Measurements from ENCODE around the gene ZNF438. TPM values are rescaled to one million over a fixed set of nuclear protein-coding genes. Genes with fewer than 3 reads are reported as not detected.
"Not testable (repeated sequence)": the region's sequence is repeated elsewhere in the genome, so short reads cannot be mapped to it uniquely, and the experiment has no call there.

The ZNF438 gene
- total and polyA plus RNA-seq, 2 of the 13 experiments (the other 11 are each of a cell fraction or from before 2014, with no cell fraction given) = 0.75 to 0.83 TPM

DNA sequence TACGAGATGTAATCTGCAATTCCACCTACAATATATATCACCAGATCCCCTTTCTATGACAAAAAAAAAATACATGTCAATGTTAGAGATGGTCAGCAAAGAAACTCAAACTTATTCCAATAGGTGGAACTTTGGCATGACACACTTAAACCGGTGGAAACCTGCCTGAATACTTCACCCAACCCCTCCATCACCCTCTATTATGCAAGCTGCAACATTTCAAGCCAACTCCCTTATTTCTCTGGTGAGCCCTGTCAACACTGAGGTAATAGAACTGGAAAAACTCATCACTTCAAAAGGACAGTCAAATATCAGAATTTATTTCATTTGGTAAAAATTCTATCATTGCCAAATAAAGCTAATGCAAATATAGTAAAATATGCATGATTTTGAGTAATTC is 3.6 kb downstream of the ZNF438 start:
- WGBS (ENCODE audit: low lambda C conversion rate) = 32% methylated on average over 2 of the region's 2 CpGs
- Histone ChIP-seq H3K79me2 (ENCODE audit: insufficient read depth, low read length) (no peaks in the 10 kb centered on the region), H3K9ac (ENCODE audit: insufficient read depth, low read depth, low read length) (no peak overlapping the region), H3K36me3 (replicated peaks in 1 of 2; ENCODE audit: control insufficient read depth in 1 of 2, insufficient read depth in 2 of 2, low read length in 2 of 2) (no peaks in the 10 kb centered on the region), H3K27me3 (ENCODE audit: control insufficient read depth in 1 of 2, insufficient read depth in 2 of 2, low read length in 2 of 2) (peaks cover 0 to 5% of the 10 kb centered on the region in 2 experiments; a peak in 2 of 5 replicates), H3K4me1 (ENCODE audit: insufficient read depth, low read length) (peaks cover 19% of the 10 kb centered on the region), H2AFZ (ENCODE audit: low read length) (no peak overlapping the region), H3K27ac (ENCODE audit: extremely low read length, insufficient read depth, low read length) (no peak overlapping the region), H3K9me3 (ENCODE audit: low read length) (no peaks in the 10 kb centered on the region), H4K20me1 (ENCODE audit: insufficient read depth, low read length) (no peaks in the 10 kb centered on the region), H3K4me3 (replicated peaks in 1 of 3; ENCODE audit: insufficient read depth in 1 of 3, low read depth in 2 of 3, low read length in 3 of 3) (no peak overlapping the region), H3K4me2 (ENCODE audit: low read depth, low read length) (no peak overlapping the region)
- intact Hi-C loops (cut with micrococcal nuclease; ENCODE audit: unreplicated experiment) (no loop called here), in situ Hi-C loops (cut with HindIII; ENCODE audit: extremely low pct_ligation_motif_present, low pct_unique_long_range_greater_than_20kb) (no loop called here)
- no peak for ATAC-seq
- no TSS peak for BruUV-seq (replicated peaks)
- POLR2A ChIA-PET = no interaction called here
- no peak for DNase-seq (ENCODE audit: low spot score)
- CTCF ChIA-PET (ENCODE audit: low intra/inter-chr PET ratio, low total read pairs) = no interaction called here
- TF ChIP-seq TGIF2 (CRISPR knock-in tag; IDR thresholded peaks at IDR 0.05) = no peak
- no peak for TF ChIP-seq ZNF749 (CRISPR knock-in tag; IDR thresholded peaks at IDR 0.05; ENCODE audit: borderline replicate concordance)
- TF ChIP-seq ZFP36L2 (CRISPR knock-in tag; IDR thresholded peaks at IDR 0.05) = no peak
- TF ChIP-seq ZNF205 (CRISPR knock-in tag; IDR thresholded peaks at IDR 0.05) = no peak
- no peak for TF ChIP-seq ZNF788 (CRISPR knock-in tag; IDR thresholded peaks at IDR 0.05; ENCODE audit: borderline replicate concordance)
- TF ChIP-seq SRSF9 (IDR thresholded peaks at IDR 0.05; ENCODE audit: borderline replicate concordance, insufficient read depth, low read depth, low read length, poor library complexity, severe bottlenecking) = no peak
- TF ChIP-seq ZNF720 (CRISPR knock-in tag; IDR thresholded peaks at IDR 0.05) = no peak
- TF ChIP-seq ZNF333 (CRISPR knock-in tag; IDR thresholded peaks at IDR 0.05; ENCODE audit: borderline replicate concordance) = no peak
- no peak for TF ChIP-seq ZNF234 (CRISPR knock-in tag; conservative IDR thresholded peaks at IDR 0.05)
- TF ChIP-seq ZNF710 (CRISPR knock-in tag; IDR thresholded peaks at IDR 0.05; ENCODE audit: borderline replicate concordance) = no peak
- TF ChIP-seq SMAD9 (CRISPR knock-in tag; IDR thresholded peaks at IDR 0.05) = no peak
- TF ChIP-seq RARG (CRISPR knock-in tag; IDR thresholded peaks at IDR 0.05; ENCODE audit: low read depth) = no peak
- TF ChIP-seq AHR (CRISPR knock-in tag; IDR thresholded peaks at IDR 0.05) = no peak
- no peak for FAIRE-seq

- in situ Hi-C loops (cut with HindIII; ENCODE audit: extremely low pct_ligation_motif_present, low pct_unique_long_range_greater_than_20kb) = not testable (repeated sequence)
These were observed 5.4 kb downstream of the ZNF438 start for GRCh38 chr10:31026279-31026678.

More at GRCh38 chr10:31026279-31026678, 5.4 kb downstream of the ZNF438 start:
- H3K36me3 ChIP-seq (replicated peaks in 1 of 2; ENCODE audit: control insufficient read depth in 1 of 2, insufficient read depth in 2 of 2, low read length in 2 of 2); H2AFZ ChIP-seq (ENCODE audit: low read length); H3K9me3 ChIP-seq (ENCODE audit: low read length); H3K4me3 ChIP-seq (replicated peaks in 1 of 3; ENCODE audit: insufficient read depth in 1 of 3, low read depth in 2 of 3, low read length in 3 of 3); H3K4me2 ChIP-seq (ENCODE audit: low read depth, low read length); H3K27me3 ChIP-seq (ENCODE audit: control insufficient read depth in 1 of 2, insufficient read depth in 2 of 2, low read length in 2 of 2); H3K79me2 ChIP-seq (ENCODE audit: insufficient read depth, low read length); H3K4me1 ChIP-seq (ENCODE audit: insufficient read depth, low read length); FAIRE-seq; CTCF ChIA-PET (ENCODE audit: low intra/inter-chr PET ratio, low total read pairs); BruUV-seq (replicated peaks); ATAC-seq; H3K27ac ChIP-seq (ENCODE audit: extremely low read length, insufficient read depth, low read length); POLR2A ChIA-PET; intact Hi-C loops (cut with micrococcal nuclease; ENCODE audit: unreplicated experiment); H3K9ac ChIP-seq (ENCODE audit: insufficient read depth, low read depth, low read length); DNase-seq (ENCODE audit: low spot score); H4K20me1 ChIP-seq (ENCODE audit: insufficient read depth, low read length): not testable (repeated sequence)
- WGBS (ENCODE audit: low lambda C conversion rate) = 100% methylated on average over 1 of the region's 1 CpG

All from HepG2 (cell line).